ENCODE measurements around the gene CISD3.

GRCh38 chr17:38742411-38743308 is 12.5 kb downstream of the CISD3 start:
- no peak for TF ChIP-seq POLR2A (IDR thresholded peaks at IDR 0.05; ENCODE audit: low read length)
- no peak for TF ChIP-seq GATA1 (IDR thresholded peaks at IDR 0.05; ENCODE audit: low read depth, low read length)
